Measurements from ENCODE around the gene CTBS.

DNA sequence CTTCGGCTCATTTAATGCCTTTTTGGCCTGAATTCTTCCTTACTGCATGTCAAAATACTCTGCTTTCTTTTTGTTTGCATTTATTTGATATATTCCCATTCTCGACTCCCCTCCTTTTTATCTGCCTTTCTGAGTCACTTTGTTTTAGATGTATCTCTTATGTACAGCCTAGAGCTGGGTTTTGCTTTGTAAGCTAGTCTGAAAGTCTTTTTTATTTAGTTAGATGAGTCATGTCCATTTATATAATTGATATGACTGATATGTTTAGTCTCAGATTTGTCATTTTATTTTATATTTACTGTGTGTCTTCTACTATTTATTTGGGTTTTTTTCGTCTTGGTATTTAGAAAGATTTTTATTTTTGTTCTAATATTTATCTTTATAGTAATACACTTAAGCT, 34.3 kb downstream of the CTBS start:
- TF ChIP-seq, protein P1, sequence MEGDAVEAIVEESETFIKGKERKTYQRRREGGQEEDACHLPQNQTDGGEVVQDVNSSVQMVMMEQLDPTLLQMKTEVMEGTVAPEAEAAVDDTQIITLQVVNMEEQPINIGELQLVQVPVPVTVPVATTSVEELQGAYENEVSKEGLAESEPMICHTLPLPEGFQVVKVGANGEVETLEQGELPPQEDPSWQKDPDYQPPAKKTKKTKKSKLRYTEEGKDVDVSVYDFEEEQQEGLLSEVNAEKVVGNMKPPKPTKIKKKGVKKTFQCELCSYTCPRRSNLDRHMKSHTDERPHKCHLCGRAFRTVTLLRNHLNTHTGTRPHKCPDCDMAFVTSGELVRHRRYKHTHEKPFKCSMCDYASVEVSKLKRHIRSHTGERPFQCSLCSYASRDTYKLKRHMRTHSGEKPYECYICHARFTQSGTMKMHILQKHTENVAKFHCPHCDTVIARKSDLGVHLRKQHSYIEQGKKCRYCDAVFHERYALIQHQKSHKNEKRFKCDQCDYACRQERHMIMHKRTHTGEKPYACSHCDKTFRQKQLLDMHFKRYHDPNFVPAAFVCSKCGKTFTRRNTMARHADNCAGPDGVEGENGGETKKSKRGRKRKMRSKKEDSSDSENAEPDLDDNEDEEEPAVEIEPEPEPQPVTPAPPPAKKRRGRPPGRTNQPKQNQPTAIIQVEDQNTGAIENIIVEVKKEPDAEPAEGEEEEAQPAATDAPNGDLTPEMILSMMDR (IDR thresholded peaks at IDR 0.05) = no peak
- TF ChIP-seq POLR2A (IDR thresholded peaks at IDR 0.05) = no peak
